GM12865 (cell line): ENCODE data around the gene IARS2.

ENCODE experiments used
- DNase-seq: peaks from one replicate; pipeline ENCODE4 v3.0.0; 2010; ENCODE audit warnings: low read depth
- H3K4me3 ChIP-seq: 2 replicates; pipeline ENCODE4 v1.5.1; 2011; ENCODE audit warnings: mild to moderate bottlenecking, low read depth, low read length, control low read depth
- CTCF ChIP-seq: IDR thresholded peaks from 2 replicates; pipeline ENCODE4 v1.5.1; 2011; ENCODE audit warnings: low read length, control low read depth, low read depth, inconsistent platforms; ENCODE audit not compliant: insufficient read depth; ENCODE audit errors: missing control alignments

Gene IARS2

GRCh38 chr1:220182111-220182510, 88.2 kb downstream of the IARS2 start:
- no peak overlapping the region for H3K4me3 ChIP-seq
- DNase-seq: no peak
- no peak for TF ChIP-seq CTCF

GRCh38 chr1:220182656-220183055, 88.7 kb downstream of the IARS2 start:
- no peak for TF ChIP-seq CTCF

GRCh38 chr1:220184506-220184905, 90.6 kb downstream of the IARS2 start:
- DNase-seq: no peak
- H3K4me3 ChIP-seq: no peak overlapping the region
- no peak for TF ChIP-seq CTCF

More at GRCh38 chr1:220182656-220183055, 88.7 kb downstream of the IARS2 start:
- no peak overlapping the region for H3K4me3 ChIP-seq
- no peak for DNase-seq

GRCh38 chr1:220186752-220187151, 92.8 kb downstream of the IARS2 start:
- no peak overlapping the region for H3K4me3 ChIP-seq
- DNase-seq: no peak
- TF ChIP-seq CTCF: no peak

GRCh38 chr1:220188538-220188937, 94.6 kb downstream of the IARS2 start:
- DNase-seq: no peak
- no peak for TF ChIP-seq CTCF
- H3K4me3 ChIP-seq: no peak overlapping the region

- DNase-seq: peak; percentile 19
- peak; percentile 33 for TF ChIP-seq CTCF
- H3K4me3 ChIP-seq: no peak overlapping the region
Measured at GRCh38 chr1:220189750-220190347, 95.9 kb downstream of the IARS2 start.

- no peak overlapping the region for H3K4me3 ChIP-seq
- no peak for TF ChIP-seq CTCF
- DNase-seq: no peak
Measured at GRCh38 chr1:220195701-220196100, 101.8 kb downstream of the IARS2 start.
